ENCODE measurements around the gene NDUFS7.
"Not testable (repeated sequence)": the region's sequence is repeated elsewhere in the genome, so short reads cannot be mapped to it uniquely, and the experiment has no call there.

NDUFS7 gene

DNA sequence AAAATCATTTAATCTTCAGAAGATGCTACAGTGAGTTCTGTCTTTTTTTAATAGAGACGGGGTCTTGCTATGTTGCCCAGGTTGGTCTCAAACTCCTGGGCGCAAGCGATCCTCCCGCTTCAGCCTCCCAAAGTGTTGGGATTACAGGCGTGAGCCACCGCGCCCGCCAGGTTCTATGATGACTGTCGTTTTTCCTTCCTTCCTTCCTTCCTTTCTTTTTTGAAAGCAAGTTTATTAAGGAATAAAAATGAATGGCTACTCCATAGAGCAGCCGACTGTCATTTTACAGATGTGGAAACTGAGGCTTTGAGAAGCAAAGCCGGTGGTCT is 18.1 kb downstream of the NDUFS7 start:
- DNase-seq: no peak

DNA sequence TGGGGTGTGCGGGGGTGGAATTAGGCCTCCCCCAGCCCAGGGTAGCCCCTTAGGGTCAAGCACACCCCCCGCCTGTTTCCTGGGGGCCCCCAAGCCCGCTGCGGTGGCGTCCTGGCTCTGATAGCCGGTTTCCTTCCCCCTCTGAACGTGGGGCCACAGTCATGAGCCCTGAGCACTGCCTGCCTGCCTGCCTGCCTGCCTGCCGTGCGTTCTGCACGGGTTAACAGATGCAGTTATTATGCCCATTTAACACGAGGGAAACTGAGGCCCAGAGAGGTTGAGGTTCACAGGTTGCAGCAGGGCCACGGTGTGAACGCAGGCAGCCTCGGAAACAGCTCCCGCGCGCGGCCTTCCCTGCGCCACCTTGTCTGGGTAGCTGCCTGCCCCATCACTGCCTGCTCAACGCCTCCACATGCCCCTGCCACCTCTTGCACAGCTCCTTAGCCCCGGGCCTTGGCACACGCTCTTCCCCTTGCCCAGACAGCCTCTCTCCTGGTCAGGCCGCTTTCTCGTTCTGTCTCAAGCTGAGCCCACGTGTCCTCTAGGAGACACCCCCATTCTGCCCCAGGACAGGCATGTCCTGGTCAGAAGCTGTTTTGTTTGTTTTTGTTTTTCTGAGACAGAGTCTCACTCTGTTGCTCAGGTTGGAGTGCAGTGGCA is 18.8 kb downstream of the NDUFS7 start:
- peak; percentile 14 for DNase-seq

DNA sequence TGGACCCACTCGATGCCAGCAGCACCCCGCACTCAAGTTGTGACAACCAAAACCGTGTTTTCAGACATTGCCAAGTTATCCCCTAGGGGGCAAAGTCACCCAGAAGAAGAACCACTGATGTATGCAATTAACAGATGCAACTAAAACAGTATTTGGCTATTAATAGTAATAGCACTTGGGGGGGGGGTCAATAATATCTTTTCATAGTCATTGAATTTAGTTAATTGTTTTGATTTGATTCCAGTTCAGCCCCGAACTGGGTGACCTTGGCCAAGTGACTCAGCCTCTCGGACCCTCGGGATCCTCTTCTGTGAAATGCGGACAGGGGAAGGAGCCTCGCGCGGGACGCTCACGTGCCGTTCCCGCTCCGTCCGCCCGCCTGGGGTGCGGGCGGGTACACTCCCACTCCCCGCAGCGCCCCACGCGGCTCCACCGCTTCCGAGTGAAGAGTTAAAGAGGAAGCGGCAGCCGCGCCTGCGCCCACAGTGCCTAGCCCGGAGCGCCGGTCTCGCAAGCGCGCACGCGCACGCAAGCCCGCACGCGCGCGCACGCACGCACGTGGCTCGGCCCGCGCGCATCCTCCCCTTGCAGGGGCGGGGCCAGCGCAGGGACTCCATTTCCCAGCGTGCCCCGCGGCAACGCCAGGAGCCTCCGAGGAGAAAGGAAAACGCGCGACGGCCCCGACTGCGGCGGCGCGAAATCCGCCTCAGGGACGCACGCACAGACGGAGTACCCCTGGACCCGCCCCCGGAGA is 23.2 kb downstream of the NDUFS7 start:
- DNase-seq: peak; percentile 99

DNA sequence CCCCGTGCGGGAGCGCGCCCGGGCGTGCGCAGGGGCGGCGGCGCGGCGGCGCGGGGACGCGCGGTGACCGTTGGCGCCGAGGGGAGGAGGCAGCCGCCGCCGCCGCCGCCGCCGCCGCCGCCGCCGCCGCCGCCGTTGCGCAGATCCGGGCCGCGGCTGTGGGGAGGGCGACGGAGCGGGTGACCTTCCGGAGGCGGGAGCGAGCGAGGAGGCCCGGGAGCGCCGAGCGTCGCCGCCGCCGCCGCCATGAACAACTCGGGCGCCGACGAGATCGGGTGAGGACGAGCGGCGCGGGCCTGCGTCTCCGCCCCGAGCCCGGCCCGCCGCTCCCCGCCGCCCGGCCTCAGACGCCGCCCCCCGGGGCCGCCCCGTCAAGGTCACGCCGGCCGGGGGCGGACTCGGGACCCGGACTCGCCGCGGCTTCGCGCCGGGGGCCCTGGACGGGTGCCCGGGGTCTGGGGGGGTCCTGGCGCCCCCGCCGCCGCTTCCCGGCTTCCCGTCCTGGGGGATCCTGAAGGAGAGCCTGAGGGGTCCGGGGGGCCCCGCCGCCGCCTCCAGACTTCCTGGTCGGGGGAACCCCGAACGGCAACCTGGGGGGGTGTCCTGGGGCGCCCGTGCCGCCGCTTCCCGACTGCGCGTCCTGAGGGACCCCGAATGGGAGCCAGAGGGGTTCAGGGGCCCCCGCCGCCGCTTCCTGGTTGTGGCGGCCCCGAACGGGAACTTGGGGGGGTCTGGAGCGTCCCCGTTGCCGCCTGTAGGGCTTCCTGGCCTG is 24.0 kb downstream of the NDUFS7 start, which contains the start of gene DAZAP1:
Gene DAZAP1 (plus strand): TSS at position 59 of the 772 bp plus-strand sequence. CDS start 188 bp downstream, at position 247.
- DNase-seq: no peak

DNA sequence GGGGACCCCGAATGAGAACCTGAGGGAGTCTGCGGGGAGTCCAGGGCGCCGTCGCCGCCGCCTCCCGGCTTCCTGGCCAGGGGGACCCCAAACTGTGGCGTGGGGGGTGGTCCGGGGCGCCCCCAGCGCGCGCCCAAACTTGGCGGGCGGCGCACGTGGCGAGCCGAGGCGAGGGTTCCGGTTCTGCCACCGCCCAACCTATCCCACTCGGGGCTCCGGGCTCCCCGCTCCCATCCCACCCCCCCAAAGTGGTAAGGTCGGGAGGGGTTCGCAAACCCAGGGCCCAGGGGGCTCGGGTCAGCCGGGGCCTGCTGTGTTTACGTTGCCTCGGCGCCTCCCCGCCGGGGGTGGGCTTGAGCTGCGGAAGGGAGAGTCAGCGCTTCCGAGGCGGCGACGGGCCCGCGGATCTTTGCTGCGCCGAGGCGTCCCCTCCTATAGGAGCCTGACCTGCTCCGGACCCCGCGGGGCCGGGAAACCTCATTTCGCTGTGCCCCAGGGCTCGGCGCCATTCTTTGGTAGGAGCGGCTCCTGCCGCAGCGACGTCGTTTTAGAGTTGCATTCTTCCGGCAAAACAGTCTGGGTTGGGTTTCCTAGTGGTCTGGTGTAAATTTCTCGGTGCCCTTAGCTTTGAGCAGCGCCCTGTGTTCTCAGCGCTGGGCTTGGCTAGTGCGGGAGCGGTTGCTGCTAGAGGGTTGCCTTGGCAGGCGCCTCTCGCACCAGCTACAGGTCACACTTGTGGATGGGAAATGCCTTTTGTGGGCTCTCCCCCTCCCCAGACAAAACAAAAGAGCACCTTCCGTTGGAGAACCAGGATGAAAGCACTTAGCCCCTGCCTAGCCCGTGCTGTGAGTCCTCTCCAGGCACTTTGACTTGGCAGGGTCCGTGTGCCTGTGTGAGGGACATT is 24.8 kb downstream of the NDUFS7 start:
- DNase-seq: no peak

DNA sequence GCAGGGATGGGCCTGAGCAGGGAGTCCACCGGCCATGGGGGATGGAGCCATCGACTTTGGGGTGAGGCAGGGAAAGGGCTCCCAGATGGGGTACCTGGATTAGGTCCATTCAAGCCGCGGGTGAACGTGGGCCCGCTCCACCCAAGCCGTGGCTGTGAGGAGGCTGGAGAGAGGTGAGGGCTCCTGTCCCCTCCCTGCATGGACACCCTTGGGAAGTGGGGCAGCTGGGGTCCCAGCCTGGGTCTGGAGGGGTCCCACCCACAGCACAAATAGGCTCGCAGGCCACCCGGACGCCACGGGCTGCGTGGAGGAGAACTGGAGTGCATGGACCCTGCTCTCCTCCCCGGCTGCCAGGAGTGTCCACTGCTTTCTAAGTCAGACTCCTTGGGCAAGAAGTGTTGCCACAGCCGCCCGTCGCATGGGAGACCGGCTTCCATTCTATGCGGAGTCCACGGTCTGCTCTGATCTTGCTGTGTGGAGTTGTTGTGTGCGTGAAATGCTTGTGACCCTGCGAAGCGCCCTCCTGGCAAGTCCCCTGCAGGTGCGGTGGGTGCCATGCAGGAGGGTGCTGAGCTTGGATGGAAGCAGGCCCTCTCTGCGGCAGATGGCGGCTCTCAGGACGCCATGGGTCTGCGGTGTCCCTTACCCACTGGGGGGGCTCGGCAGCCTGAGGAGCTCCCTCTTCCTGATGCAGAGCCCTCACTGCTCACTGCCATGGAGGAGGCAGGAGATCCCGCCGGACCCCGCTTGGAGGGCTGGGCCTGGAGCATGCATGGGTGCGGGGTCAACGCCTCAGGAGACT is 25.7 kb downstream of the NDUFS7 start:
- no peak for DNase-seq

DNA sequence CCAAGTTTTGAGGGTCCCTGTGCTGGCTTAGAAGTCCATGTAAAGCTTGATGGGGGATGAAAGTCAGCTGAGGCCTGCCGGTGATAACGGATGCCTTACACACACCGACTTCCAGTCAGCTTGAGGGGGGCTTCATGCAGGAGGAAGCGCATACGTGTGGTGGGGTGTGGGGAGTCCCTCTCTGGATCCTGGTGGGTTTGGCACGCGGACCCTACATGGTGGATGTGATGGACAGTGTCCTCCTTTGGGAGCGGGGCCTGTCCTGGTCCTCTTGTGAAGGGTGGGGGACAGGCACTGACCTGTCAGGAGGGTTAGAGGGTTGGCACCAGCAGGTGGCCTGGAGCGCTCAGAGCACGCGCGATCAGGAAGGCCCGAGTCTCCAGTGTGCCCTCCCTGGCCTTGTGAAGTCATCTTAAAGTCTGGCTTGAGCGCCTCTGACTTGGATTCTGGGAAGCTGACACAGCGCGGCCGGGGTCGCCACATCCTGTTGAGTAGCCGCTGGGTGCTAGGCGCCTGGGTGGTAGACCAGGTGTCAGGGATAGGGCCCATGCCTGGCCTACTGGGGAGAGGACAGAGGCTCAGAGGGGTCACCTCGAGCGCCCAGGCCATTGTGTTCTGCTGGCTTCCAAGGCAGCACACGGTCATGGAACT is 26.6 kb downstream of the NDUFS7 start:
- no peak for DNase-seq

DNA sequence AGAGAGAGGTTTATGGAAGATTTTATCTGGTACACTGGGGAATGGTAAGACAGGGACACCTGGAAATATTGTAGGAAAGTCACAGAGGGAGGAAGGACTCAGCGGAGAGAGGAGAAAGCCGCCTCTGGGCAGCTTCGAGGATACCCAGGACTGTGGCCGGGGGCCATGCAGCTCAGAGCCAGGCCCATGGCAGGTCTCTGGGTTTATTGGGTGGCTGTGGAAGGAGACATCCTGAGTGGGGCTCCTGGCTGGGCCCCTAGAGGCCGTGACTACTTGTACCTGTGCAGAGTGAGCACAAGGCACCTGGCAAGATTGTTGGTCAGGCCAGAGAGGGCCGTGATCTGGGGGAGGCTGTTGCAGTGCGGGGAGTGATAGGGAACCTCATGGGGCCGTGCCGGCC is 27.1 kb downstream of the NDUFS7 start:
- no peak for DNase-seq

DNA sequence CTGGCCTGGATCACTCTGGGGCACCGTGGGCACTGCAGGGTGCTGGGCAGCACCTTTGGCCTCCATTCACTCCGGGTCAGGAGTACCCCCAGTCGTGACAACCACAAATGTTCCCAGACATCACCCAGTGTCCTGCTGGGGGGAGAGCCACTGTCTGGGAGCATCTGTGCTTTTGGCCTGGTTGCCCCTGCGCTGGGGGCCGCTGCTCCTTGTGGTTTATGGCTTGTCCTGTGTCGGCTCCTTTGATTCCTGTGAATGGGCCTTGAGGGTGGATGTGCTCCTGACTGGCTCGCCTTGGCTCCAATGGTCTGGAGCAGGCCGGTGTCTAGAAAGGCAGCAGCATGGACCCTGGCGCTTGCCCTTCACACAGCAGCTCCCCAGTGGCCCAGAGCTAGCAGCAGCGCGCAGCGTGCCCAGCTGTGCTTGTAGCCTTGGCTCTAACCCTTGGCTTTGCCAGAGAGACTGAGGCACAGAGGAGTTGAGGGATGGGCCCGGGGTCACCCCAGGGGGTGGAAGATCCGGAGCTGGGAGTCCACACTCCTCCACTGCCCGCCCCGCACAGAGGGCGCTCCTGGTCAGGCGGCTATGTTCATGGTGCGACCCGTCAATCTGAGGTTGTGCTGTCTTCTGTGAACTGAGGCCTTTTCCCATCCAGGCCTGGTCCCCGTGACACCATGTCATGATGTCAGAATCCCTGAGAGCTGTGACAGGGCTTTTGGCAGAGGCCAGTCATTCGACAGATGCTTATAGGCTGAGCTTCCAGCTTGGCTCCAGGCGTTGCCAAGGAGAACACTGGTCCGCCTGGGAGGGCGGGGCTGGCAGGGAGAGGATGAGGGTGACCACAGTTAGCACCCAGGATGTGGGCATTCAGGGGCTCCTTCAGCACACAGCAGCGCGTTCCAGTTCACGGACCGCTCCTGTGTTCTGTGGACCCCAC is 27.8 kb downstream of the NDUFS7 start:
- DNase-seq: no peak

DNA sequence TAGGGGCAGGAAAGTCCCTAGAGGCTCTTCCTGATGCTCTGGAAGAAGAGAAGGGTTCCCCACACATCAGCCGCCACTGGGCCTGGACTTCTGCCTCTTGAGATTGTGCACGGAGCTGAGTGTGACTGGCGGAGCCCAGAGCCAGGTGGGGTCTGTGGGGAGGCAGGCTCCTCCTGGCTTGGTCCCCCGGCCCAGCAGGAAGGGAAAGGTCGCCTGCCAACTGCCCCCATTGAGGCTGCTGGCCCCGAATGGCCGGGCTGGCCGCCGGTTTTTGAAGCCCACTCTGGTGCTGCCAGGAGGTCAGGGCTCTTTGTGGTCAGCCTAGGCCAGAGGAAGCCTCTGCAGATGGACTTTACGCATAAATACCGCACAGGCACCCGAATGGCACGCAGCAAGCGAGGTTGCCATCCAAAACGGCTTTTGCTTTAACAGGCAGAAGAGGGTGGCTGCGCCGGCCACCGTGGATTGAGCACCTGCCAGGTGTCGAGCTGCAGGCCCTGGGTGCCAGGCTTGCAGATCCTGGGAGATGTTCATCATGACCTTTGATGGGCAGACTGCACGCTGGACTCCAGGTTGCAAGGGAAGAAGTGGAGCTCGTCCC is 28.7 kb downstream of the NDUFS7 start:
- no peak for DNase-seq

DNA sequence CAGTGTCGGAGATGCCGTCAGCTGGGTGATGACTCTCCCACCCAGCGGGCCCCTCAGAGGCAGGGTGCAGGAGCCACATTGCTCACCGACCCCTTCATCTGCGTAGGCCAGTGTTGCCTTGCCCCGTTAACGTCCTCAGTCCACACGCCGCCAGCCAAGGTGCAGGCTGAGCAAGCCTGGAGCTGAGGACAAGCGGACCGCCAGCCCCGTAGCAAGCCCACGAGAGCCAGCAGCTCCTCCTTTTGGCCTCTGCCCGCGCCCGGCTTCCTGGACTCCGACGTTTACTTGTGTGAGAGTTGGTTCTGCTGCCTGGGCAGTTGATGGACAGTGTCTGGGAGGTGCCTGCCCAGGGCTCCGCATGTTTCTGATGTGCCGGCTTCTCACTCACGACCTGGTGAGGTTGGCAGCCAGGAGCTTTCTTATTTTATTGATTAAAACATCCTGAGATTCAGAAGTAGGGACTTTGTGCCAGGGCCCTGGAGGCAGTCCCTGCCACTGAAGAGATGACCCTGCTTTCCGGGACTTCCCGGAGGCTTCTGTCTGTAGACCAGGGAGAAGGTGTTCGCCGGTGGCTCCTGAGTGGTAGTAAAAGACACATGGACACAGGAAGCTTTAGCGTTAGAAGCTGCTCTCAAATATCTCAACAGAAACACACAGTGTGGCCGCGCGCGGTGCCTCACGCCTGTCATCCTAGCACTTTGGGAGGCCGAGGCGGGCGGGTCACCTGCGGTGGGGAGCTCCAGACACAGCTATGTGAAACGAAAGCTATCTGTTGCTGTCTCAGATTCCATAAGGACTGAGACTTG is 29.5 kb downstream of the NDUFS7 start:
- DNase-seq: no peak

DNA sequence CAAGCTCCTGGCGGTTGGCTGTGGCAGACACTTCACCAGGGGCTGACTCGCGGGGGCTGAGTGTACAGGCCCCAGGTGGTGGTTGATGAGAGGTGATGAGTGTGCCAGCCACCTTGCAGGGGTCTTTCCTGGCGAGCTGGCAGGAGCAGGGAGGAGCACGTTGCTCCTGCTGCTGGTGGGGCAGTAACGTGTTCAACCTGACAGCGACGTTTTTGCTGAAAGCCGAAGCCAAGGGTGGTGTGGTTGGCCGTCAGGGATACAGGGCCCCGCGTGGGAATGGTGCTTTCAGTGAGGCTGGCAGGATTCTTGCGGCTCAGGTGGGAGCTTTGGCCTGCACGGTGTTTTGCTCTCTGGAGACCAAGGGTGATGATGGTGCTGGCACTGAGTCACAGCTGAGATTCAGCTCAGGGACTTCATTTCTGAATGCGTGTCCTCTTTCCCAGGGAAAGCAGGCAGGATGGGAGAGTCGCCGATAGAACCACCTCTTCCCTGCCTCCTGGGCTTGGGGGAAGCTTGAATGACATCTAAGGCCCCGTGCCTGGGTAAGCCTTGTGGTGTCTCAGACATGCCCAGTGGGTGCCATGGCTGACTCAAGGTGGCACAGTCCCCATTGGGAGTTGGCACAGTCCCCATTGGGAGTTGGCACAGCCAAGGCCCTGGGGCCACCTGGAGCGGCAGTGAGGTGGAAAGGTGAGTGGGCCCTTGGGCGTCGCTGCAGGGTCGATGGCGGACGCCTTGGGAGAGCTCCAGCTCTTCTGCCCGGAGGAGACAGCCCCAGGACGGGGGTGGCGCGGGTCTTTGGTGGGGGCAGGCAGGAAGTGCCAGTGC is 32.5 kb downstream of the NDUFS7 start:
- no peak for DNase-seq

DNA sequence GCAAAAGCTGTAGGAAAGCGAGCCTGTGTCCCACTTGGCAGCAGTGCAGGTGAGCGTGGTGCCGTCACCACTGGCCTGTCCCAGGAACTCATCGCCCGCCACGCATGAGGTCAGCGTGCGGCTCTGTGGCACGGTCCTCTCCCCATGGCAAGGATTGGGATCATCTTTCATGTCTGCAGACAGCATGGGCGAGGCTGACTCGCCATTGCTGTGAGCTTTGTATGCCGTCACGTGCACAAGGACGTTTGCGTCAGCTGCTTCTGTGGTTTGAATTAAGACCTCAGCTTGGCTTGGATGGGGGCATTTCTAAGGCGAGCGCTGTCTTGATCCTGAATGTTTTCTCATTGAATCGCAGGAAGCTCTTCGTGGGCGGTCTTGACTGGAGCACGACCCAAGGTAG is 33.4 kb downstream of the NDUFS7 start:
- no peak for DNase-seq

DNA sequence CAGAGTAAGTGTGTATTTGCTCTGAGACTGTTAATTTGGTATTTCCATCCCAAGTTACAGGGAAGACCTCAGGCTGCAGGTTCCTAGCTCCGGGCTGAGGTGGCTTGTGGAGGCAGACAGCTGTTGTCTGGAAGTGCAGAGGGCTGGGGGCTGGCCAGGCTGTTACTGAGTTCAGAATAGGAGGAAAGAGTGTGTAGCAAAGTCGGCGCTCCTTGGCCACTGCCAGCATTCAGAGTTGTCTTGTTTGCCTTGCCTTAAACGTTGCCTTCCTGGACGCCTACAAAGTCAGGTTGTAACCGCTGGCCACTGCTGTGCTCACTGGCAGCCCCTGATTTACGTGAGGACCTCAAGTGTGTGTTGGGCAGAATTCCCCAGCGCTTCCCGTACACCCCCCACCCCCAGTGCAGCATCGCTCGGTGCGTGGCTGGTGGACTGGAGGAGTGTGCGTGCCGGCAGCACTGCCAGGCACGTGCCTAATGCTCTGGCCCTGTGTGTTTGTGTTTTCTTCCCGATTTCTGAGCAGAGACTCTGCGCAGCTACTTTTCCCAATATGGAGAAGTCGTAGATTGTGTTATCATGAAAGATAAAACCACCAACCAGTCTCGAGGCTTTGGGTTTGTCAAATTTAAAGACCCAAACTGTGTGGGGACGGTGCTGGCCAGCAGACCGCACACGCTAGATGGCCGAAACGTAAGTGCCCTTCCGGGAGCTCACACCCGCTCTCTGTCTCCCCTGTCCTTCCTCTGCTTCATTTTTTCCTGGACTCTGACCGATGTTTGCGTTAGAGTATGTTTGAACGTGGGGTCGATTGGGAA is 34.2 kb downstream of the NDUFS7 start:
- no peak for DNase-seq

DNA sequence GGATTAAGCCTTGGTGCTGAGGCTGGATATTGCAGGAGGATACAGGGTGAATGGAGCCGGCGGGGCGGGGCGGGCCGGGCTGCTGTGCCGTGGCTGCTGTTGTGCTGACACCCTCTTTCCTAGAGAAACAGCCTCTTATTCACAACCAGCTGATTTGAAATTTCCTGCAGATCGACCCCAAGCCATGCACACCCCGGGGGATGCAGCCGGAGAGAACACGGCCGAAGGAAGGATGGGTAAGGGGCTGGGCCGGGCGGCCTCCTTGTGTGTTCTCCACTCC is 34.7 kb downstream of the NDUFS7 start:
- DNase-seq: no peak

DNA sequence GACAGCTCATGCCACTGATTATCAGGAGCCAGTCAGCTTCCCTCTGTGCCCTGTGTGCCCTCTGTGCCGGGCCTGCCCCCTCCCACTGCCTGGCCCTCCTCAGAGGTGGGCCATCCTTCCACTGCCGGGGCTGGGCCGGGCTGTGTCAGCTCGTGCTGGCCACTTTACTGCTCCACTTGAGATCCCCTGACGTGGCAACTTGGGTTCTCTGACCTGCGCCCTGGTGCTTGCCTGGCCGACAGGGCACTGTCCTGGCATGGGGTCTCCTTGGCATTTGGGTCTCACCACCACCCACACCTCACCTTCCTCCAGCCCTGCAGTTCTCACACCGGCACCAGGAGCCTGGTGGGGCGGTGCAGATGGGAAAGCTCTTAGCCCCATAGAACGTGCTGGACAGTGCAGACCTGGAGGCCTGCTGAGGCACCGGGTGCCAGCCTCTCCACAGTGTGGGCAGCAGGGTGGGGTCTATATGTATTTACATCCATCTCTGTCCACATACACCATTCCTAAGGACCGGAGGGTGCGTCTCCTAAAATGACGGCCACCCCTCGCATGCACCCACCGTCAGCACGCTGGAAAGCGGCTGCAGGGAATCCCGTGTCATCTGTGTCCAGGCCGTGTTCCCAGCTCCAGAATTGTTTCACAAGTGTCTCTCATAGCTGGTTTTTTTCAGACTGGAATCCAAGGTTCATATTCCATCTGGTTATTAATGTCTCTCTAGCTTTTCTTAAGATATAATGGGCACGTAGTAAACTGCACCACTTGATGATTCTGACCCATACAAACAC is 35.4 kb downstream of the NDUFS7 start:
- no peak for DNase-seq

DNA sequence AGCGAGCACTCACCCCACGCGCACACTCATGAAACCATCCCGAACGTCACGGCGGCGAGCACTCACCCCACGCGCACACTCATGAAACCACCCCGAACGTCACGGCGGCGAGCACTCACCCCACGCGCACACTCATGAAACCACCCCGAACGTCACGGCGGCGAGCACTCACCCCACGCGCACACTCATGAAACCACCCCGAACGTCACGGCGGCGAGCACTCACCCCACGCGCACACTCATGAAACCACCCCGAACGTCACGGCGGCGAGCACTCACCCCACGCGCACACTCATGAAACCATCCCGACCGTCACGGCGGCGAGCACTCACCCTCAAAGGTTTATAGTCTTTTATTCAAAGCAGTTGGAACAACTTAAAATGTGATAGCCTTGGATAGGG is 36.4 kb downstream of the NDUFS7 start:
- DNase-seq: not testable (repeated sequence)

Measured in GDM1 (cell line).